Stimulated activated CD4-positive, alpha-beta T cell treated with anti-CD3 and anti-CD28 coated beads, Interleukin-2, amount 100 ng/mL, for 4 hours (primary cell): ENCODE results near the gene UBAP2.
"Not testable (repeated sequence)": the region's sequence is repeated elsewhere in the genome, so short reads cannot be mapped to it uniquely, and the experiment has no call there.

ENCODE experiments used
- DNase-seq: peaks from one replicate; pipeline ENCODE4 v3.0.0-alpha.2; 2020; ENCODE audit warnings: low read depth

UBAP2 gene

DNA sequence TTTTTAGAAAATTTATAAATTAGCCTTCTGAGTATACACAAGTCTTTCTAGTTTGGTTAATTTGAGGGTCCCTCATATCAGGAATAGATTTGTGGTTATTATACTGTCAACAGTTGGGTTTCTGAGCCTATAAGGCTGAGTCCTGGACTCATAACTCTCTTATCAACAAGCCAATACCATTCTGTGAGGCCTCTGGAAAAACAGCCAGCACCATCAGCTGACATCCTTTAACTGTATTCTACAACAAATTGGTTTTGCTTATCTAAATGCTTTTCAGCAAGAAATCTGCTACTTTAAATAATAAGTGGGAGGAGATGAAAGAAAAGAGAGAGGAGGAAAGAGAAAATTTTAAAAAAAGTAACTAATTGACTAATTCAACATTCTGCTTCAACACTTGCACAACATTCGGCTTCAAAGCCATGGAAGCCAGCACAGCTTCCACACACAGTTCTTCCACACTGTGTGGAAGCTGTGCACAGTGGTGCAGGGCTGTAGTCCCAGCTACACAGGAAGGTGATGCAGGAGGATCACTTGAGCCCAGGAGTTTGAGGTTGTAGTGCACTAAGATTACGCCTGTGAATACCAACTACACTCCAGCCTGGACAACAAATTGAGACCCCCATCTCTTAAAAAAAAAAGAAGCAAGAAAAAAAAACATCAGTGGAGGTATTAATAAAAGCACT is 84.5 kb downstream of the UBAP2 start:
- no peak for DNase-seq

DNA sequence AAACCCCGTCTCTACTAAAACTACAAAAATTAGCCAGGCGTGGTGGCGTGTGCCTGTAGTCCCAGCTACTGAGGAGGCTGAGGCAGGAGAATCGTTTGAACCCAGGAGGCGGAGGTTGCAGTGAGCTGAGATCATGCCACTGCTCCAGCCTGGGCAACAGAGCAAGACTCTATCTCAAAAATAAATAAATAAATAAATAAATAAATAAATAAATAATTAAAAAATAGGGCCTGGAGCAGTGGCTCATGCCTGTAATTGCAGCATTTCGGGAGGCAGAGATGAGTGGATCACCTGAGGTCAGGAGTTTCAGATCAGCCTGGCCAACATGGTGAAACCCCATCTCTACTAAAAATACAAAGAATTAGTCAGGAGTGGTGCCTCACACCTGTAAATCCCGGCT is 86.2 kb downstream of the UBAP2 start:
- not testable (repeated sequence) for DNase-seq

- DNase-seq, result no peak
Observed at GRCh38 chr9:33959725-33960124, 89.0 kb downstream of the UBAP2 start.

GRCh38 chr9:33956544-33956943 is 92.1 kb downstream of the UBAP2 start:
- no peak for DNase-seq

DNA sequence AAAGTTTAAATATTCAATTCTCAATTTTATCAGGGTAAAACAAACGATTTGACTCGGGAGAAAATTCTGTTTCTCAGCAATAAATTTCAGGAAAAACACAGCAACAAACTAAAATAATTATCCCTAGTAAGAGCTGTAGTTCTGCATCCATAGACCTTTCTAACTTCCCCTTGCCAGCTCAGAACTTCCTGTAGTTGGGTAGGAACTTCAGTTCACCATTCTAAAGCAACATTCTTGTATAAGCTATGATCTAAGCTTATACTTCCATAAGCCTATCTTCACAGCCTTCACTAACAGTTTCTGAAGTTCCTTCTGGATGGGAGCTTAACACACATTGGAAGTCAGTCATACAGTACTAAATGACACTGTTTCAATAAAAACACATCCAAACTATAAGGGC is 96.6 kb downstream of the UBAP2 start:
- no peak for DNase-seq

- DNase-seq, result no peak
Observed at GRCh38 chr9:33950371-33950770, 98.3 kb downstream of the UBAP2 start.

DNA sequence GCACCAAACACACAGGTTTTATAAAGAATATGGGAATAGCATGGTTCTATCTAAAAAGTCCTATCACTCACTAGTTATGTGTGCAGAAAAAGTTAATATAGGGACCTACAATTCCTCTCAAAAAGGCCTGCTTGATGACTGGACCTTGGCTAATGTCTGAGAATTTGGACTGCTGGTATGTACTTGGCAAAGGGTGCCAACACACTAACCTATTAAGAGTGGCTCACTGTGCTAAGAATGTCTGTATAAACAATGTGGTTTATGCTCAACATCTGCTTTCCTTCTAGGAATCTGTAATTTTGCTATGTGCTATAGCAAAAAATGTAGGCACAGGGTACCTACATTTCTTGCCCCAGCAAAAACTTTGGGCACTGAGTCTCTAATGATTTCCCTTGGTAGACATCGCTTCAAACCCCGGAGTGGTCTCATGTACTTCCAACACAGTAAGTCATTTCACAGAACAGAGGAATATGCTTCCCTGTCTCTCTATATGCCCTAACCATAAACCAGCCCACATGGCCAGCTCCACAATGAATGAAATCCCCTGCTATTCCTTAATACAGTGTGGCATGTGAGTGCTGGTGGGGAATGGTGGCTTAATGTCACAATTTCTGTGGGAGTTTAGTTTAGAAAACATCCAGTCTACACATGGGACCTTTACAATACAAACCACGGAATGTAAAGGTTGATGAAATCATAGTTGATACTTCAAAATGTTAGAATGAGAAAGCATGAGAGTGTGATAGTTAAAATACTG is 101.7 kb downstream of the UBAP2 start:
- no peak for DNase-seq

- no peak for DNase-seq
Observed at GRCh38 chr9:33943389-33943788, 105.3 kb downstream of the UBAP2 start.

DNA sequence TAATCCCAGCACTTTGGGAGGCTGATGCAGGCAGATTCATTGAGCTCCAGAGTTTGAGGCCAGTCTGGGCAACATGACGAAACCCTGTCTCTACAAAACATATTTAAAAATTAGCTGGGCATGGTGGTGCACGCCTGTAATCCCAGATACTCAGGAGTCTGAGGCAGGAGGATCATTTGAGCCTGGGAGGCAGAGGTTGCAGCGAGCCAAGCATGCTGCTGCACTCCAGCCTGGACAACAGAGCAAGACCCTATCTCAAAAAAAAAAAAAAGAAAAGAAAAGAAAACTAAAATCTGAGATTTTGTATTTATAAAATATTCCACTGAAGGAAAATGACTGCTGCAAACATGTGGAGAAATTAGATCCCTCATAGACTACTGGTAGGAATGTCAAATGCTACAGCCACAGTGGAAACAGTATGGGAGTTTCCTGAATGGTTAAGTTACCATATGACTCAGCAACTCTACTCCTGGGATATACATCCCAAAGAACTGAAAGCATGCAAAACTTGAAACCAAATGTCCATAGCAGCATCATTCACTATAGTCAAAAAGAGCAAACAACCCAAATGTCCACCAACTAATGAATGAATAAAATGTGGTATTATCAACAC is 106.1 kb downstream of the UBAP2 start:
- no peak for DNase-seq

DNA sequence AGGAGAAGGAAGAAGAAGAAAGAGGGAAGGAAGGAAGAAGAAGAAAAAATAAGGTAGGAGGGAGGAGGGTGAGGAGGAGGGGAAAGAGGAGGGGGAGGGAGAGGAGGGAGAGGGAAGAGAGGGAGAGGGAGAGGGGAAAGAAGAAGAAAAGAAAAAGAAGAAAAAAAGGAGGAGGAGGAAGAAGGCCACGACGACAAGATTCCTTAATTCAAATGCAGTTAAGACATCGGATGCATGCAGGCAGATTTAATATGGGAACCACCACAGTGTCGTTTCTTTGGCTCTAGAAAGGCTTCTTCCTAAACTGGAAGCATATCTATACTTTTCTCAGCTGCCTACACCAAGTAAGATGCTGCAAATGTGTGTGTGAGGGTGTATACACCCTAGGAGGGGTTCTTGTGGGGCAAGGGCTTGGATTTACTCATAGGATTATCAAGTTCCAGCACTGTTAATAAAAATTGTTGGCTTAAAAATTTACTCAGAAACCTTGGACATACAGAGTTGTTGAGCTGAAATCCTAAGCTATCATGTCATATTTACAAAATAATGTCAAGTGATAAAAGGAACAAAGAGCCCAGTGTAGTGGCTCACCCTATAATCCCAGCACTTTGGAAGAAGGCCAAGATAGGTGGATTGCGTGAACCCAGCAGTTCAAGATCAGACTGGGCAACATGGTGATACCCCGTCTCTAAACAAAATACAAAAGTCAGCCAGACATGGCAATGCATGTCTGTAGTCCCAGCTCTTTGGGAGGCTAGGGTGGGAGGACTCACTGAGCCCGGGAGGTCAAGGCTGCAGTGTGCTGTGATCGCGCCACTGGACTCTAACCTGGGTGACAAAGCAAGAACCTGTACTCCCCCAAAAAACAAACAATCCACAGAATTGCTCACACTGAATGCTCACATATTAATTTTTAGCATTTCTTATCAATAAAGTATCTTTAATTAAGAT is 108.5 kb downstream of the UBAP2 start:
- no peak for DNase-seq

GRCh38 chr9:33934188-33934878 is 114.4 kb downstream of the UBAP2 start:
- no peak for DNase-seq

DNA sequence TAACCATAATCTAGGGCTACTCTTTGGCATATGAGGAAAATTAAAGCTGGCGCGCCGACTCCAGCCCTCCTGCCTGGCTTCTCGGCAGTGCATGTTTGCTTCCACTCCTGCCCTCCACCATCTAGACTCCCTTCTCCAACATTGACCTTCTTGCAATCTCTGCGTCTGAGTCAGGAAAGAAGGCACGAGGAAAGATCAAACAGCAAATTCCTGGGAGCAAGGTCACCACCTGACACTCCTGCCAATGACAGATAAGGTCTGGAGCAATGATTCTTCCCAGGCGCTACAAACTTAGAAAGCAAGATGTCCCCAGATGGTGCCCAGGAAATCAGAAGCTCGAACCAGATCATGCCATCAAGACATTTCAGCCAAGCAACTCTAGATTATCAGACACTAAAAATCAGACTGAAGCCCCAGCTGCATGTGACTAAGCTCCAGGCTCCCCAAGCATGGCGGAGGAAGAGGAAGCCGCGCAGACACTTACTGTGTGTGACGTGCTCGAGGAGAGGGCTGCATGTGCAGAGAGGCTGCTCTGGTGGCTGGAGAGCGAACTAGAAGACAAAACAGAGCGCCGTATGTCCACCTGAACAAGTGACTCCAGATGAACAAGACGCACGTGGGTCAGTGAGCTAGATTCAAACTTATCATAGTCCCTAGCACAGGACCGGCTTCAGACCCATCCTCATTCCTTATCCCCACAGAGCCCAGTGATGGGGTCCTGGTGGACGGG is 116.4 kb downstream of the UBAP2 start:
- DNase-seq, result no peak

DNA sequence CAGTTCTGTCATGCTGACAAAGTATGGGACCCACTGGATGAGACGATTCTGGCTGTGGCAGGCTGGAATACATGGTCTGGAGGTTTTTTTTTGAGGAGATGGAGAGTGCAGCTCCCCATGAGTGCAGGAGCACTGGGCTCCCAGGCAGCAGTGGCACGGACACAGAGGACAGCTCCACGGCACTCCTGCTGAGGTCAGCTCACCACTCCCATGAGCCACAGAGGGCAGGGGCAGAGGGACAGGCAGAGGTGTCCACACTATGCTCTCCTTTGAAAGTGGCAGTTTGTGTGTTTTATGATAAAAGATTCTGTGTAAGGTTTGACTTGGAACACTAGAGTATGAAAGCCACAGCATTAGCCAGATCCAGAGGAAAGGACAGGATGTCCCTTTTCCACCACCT is 117.4 kb downstream of the UBAP2 start:
- DNase-seq, result no peak

DNA sequence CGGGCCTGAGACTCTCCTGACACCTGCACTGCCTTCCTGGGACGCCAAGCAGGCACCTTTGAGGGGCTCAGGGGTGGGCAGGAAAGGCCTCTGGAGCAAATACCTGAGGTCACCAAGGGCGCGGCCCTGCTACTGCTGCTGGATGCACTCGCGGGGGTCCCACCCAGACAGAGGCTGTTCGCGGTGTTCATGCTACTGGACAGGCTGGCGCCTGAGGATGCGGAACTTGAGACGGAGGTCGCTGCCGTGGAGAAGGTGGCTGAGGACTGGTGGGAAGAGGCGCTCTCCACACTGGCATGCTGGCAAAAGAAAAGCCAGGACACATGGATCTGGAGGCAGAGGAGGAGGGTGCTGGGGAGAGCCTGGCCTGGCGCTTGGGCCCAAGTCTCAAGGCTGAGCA is 121.0 kb downstream of the UBAP2 start:
- no peak for DNase-seq

DNA sequence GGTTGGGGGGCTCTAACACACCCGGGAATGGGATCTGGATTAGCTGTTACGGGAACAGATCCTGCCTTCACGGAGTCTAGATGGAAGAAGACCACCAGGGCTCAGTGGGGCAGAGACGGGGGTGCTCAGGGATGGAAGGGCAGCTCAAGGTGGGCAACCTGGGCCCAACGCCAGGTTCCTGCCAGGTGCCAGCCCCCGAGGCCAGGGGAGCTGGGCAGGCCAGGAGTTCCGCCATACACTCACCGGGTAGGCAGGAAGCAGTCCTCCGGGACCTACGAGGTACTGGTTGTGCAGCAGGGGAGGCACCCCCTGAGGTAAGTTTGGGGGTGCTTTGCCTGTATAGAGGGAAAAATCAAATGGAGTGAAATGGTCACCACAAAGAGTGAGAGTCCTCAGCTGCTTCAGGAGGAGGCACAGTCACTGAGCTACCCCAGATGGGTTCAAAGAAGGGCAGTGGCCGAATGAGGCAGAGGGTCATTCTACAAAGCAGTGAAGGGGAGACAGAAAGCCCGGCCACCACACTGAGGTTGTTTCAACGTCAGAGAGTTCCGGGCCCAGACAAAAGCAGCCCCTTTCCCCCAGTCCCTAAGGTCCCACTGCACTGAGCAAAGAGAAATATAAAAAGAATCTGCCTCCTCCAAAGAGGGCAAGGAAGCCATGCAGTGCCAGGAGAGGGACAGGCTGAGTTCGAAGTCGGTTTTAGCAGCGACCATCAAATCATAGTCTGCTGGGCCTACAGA is 121.8 kb downstream of the UBAP2 start:
- no peak for DNase-seq

DNA sequence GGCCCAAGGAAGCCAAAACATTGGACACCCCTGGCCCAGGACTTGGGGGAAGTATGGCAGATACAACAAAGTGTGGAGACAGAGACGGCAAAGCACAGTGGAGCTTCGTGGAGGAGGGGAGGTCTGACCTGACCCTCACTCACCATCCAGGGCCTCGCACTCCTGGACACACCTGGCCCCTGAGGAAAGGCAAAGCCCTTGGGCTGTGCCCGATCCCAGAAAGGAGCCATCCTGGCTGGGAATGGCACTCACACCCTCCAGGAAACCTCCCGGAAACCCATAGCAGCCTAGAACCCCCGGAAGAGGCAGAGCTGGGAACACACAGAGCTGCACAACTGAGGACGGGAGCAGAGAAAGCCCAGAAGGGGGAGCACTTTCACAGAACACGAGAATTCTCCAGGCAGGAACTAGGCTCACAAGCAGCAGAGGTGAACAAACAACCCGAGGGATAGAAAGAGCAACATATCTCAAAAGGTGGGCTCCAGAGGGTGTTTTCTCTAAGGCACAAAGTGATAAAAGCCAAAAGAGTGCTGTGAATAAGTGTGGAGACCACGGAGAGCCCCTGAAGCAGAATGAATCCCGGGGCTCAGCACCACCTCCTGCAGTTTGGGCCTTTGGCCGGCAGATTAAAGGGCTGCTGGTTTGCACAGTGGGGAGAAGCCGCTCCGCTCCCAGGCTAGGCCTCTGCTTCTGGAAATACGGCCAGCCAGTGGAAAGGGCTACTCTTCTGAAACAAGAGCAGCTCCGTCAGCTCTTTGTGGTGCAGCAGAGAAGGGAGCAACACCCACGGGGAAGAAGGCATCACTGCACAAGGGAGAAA is 123.5 kb downstream of the UBAP2 start:
- no peak for DNase-seq

DNA sequence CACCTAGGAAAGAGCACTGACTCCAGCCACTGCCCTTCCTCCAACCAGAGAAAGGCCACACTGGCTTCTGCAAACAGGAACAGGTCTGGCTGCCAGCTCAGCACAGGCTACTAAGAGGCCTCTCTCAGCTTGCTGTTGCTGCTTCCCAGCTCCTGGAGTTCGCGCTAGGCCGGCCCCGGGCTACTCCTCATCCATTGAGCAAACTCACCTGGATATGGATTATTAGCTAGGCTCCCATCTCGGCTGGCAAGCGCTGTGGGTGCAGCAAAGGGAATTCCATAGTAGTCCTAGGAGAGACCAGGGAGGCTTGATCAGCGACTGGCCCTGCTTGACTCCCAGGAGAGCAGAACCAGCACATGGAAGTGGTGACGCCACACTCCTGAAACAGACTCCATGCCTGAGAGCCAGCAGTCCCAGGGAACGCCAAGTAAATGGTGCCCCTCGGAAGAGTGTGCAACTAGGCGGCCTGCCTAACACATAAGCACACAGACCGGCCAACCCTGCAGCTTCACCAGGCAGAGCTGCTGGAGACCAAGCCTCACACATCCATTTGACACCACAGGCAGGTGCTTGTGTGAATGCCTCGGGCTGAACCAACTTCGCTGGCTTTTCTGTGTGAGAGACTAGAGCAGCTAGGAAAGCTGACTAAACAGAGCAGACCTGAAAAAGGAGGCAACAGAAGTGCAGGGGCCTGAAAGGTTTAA is 124.5 kb downstream of the UBAP2 start:
- DNase-seq, result no peak

- no peak for DNase-seq
Observed at GRCh38 chr9:33923079-33923478, 125.6 kb downstream of the UBAP2 start.
